Medulla oblongata (tissue), 1 donor: ENCODE data around the gene SLC18B1.

ENCODE experiments used
- DNase-seq: peaks from one replicate; pipeline ENCODE4 v3.0.0-alpha.2; 2015; ENCODE audit errors: extremely low spot score

Gene SLC18B1

DNA sequence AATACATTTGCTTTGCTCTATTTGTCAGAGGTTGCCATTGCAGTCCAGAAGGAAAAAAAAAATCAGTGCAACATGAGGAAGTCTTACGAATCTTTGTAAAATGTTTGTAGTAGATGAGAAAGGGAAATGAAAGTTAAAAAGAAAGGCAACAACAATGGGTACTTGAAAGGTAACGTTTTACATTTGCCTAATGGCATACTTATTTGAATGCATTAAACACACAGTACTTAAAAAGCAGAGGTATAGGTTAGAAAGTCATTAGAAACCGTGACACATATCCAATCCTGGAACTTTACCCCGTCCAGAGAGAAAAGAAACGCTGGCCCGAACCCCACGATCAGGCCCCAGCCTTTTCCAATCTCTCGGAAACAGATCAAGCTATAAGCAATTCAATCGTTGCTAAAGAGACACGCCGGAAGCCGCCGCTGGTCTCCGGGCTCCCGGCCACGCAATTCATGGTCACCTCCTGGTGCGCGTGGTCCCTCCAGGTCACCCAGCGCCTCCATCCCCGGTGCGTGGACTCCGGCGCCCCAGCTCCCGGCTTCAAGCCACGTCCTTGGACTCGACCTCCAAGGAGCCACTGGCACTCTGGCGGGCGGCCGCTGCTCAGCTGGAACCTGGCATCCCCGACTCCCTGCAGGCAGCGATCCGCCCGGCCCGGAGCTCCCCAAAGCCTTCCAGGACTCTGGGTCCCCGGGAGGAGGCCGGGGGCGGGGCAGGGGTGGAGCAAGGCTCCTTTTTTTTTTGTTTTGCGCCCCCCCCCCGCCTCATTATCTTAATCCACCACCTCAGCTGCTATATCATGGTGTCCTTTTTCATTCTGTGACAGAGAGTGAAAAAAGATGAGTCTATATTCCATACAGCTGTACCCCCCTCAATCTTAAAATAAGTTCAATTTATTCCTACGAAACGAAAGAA lies at the start of gene SLC18B1:
TSS of gene SLC18B1 (minus strand) at position 687 of the 918 bp plus-strand sequence. CDS start at position 506, 181 bp downstream.
- peak; percentile 72 for DNase-seq

DNA sequence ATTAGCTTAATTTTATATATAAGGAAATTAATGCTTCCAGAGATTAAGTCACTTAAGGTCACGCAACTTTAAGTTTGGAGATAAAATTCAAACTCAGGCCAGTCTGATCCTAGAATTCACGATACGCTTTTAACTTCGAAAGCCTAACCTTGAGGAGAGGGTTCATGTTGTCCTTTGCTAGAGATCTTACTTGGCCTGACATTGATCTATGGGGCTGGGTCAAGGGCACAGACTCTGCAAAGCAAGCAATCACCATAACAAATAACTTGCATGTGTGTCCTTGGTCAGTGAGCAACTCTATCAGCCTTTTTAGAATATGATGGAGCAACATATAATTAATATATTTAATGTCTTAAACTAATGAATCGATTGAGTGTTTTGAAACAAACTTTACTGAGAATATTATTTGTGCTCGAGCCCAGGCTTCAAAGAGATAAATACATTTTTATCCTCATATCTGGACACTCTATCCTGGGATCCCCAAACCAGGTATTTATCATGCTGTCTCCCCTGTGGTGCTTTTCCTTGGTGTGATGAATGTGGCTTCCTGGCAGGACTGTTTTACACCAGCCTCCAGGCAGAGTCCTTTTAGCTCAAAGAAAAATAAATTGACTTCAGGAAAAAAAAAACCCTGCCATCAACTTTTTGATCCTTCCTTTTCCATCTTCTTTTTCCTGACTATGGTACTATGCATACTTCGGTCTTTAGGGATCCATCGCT lies 45.0 kb upstream of the SLC18B1 start:
- no peak for DNase-seq

DNA sequence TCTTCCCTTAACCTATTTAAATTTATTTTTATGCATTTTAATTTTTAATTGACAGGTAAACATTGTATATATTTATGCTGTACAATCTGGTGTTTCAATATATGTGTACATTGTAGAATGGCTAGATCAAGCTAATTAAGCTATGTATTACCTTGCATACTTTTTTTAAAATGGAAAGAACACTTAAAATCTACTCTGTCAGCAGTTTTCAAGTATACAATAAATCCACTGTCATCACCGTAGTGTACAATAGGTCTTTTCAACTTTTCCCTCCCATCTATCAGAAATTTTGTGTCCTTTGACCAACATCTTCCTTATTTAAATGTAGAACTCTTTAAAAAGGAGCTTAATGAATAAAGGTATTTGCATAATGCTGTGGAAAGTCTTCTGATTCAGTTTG lies 43.5 kb upstream of the SLC18B1 start:
- DNase-seq: no peak

DNA sequence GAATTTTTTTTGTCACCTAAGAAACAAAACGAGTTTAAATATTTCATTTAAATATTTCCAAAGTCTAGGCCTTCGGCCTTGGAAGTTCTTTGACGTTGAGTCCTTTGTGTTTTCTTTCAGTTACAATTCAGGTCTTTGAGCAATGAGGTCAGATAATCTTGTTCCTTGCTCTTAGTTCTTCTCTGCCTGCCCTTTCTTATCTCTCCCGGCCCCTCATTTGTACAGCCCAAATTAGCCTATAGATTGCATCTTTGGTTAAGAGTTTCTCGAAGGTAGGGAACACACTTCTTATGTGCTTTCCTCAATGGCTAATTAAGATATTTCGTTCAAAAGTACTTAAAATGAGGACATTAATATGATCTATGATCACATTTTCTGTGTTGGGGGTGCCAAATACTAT lies 34.5 kb upstream of the SLC18B1 start:
- no peak for DNase-seq

DNA sequence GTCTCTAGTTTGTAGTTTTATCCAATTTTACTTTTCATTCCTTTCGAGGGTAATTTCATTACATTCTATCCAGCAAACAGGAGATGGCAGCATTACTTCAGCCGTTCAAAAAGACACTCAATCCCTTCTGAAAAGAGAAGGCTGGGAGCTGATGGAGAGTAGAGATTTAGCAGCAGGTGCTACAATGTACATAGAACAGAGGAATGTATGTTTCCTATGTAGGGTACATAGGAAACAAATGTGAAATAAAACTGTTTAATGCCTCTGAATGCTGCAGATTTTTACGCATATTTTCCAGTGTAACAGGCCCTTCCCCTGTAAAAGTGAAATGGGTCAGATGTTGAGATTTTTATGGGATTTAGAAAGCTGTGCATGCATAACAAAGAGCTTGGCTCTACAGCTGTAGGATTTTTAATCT lies 31.9 kb upstream of the SLC18B1 start:
- peak; percentile 82 for DNase-seq

DNA sequence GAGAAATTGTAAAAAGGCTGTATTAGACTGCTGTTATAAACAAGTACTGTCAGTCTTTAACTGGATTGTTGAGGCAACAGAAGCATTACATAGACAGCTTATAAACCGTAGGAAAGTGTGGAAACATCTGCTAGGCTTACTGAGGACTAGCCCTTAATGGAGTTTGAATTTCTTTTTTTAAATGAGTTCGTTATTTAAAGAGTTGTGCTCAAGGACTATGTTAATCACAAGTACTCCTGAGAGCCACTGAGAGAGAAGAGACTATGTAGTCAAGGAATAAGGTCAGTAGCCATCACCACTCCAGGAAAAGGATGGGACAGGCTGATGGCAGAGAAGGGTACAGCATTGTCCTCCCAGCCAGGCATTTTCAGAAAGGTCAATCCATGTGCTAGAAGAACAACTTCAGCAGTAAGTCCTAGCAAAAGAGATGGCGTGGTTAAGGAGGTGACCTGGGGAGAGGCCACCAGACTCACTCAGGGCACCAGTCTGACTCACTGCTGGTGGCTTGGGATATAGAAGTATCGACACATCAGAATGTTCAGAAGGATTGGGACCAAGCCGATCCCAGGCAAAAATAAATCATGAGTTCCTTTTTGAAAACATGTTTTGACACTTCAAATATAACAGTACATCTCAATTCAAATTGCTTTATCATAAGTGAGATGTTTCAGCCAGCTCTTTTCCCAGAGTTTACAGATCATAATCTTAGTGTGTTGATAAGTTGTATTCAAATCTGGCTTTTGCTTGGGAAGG lies 22.4 kb upstream of the SLC18B1 start:
- no peak for DNase-seq

DNA sequence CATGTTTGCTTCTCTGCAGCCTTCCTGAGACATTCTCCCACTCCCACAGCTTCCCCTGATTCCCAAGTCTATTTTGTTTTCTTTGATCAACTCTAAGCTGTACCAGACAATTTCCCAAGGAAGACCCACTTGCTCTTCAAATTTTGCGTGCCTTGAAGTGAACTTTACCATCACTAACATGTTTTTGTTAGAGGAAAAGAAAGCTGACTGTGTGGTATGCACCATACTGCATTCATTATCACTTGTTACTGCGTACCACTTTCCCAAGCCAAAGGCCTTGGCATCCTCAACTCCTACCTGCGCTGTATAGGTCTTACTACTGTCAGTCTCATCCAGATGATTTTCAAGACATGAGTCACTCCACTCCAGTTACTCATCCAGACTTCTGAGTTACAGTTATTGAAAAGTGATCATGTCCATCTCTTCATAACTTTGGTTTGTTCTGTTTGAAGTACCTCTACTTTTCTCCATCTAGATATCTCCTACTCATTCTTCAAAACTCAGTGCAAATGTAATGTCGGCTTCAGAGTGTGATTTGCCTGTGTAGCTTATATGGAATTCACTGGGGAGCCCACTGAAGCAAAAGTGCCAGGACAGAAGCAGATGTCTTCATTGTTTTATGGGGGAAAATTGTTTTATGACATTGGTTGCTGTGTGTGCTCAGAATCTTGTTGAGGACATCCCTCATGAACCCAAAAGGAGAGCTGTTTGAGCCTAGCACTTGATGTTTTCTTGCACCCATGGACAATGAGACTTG lies 21.1 kb upstream of the SLC18B1 start:
- DNase-seq: no peak

DNA sequence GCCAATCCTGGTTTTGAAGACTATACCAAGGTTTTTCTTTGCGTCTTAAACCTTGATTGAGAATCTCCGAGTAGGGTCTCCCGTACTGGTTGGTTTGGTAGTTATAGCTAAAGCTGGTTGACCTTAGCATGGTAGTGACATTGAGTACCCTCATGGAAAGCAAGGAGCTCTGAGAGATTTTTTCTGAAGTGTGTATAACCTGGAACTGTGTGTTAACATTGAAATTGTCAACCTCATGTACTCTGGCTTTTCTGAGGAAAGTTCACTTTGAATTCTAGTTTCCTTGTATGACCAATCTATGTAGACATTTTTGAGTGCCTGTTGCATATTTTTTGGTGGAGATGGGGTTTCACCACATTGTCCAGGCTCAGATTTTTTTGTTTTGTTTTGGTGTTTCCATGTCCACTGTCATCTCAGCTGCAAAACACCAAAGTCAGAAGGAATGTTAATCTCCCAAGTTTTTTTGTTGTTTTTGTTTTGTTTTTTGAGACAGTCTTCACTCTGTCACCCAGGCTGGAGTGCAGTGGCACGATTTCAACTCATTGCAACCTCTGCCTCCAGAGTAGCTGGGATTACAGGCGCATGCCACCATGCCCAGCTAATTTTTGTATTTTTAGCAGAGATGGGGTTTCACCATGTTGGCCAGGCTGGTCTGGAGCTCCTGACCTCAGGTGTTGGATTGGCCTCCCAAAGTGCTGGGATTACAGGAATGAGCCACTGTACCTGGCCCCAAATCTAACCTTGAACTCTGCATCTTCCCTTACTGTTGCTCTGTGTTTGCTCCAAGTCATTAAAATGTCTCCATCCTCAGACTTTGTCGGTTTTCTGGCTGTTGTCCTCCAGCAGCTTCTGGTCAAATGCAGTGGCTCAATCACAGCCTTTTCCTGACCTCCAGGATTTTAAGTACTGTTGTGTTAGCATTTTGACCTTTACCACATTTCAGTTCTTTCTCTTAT lies 20.2 kb upstream of the SLC18B1 start:
- DNase-seq: no peak

DNA sequence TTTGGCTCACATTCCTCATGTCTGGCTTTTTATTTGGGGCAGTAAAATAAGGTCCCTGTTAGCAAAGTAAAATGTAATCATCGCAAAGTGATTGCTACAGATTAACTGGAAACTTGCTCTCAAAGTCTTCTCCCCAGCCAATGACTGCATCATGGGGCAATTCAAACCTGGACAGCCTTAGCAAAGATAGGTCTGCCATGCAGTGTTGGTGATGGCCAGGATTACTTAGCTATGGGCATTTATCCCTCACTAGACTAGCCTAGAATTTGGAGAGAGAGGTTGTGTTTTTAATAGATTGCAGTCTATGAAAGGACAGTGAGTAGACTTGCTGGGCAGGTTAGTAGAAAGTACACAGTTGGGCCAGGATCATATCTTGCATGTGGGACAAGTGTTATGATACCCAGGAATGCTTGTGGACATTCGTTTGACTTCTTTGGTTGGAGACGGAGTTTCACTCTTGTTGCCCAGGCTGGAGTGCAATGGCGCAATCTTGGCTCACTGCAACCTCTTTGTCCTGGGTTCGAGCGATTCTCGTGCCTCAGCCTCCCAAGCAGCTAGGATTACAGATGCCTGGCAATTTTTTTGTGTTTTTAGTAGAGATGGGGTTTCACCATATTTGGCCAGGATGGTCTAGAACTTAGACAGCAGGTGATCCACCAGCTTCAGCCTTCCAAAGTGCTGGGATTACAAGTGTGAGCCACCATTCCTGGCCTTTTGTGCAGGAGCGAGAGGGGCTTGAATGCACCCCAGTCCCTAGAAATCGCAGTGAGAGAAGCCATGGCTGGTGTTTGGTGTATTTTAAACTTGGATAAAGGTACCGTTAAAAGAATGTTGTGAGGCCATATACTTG lies 19.3 kb upstream of the SLC18B1 start:
- no peak for DNase-seq

DNA sequence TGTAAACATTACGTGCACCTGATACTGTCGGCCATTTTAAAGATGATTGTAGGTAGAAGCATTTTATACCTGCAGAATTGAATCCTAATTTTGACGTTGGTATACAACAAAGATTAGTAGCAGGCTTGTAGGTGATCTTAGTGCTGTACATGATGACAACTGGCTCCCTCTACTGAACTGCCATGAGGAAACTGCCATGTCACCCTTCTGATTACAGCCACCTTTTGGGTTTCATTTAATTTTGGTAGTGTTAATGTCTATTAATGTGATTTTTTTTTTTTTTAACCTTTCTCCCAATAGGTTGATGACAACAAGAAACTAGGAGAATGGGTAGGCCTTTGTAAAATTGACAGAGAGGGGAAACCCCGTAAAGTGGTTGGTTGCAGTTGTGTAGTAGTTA lies 18.2 kb upstream of the SLC18B1 start:
- no peak for DNase-seq

DNA sequence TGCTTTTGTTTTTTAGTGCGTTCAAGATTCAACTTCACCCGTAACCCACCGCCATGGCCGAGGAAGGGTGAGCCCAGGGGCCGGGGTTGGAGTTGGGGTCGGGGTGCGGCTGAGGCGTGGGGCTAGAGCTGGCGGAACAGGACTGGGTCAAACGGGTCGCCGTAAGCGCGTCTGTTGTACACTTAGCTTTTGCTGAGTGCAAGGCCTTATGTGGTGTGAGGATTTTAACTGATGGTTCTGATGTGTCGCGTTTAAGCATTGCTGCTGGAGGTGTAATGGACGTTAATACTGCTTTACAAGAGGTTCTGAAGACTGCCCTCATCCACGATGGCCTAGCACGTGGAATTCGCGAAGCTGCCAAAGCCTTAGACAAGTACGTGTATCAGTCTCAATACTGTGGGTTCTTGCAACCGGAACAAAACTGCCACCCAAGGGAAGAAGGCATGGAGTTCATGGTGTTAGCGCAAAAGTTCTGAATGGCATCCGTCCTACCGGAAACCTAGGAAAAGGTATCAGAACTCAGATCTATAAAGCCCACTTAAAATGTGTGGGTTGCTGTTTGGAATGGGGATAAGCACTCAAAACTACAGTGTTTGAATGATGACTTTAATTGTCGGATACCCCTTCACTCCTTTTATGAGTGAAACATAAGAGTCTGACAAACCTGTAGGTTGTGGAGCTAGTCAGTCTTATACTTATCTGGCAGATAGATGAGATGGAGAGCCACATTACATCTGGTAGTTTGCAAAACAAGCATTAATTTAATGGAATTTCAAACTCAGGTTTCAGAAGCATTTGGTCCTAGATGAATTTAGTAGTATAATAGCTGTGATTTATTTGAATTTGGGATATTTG lies 16.5 kb upstream of the SLC18B1 start:
- DNase-seq: no peak

DNA sequence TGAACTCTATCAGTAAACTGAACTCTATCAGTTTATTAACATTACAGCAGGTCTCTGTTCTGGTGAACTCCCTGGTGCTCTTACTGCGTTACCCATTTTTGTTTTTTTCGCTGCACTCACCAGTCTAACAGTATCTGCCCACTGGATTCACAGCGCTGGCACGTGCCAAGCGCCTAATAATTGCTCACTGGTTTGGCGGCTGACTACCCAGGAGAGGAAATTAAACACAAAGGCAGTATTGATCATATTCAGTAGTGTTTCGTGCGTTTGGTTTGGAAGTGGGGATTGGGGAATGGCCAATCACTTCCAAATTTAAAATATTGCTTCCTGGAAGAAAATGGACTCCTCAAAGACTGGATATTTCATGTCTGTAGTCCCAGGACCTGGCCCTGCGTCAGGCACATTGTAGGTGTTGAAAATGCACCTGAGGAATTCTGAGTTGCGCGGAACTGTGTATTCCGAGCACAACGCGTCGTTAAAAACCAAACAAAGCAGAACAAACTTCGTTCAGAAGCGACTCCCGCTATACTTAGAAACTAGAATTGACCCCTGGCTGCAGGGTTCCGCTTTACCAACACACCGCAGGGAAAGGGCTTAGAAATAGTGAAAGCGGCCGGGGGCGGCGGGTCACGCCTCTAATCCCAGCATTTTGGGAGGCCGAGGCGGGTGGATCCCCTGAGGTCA lies 14.9 kb upstream of the SLC18B1 start:
- peak; percentile 74 for DNase-seq

DNA sequence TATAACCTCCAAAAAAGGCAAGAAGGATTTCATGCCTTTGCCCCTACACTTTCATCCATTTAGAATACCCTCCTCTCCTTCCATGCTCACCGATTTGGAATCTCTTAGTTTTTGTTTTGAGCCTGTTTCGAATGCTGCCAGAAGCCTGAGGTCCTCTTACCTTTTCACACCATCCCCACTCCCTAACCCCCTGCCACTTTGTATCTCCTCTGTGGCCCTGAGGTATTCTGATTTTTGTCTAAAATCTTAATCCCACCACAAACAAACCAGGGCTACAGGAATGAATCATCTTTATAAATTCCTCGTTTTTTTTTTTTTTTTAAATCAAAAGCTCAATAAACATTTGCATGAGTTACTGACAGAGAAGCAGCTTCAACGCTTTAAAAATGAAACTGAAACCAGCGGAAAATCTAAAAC lies 14.3 kb upstream of the SLC18B1 start:
- DNase-seq: no peak

DNA sequence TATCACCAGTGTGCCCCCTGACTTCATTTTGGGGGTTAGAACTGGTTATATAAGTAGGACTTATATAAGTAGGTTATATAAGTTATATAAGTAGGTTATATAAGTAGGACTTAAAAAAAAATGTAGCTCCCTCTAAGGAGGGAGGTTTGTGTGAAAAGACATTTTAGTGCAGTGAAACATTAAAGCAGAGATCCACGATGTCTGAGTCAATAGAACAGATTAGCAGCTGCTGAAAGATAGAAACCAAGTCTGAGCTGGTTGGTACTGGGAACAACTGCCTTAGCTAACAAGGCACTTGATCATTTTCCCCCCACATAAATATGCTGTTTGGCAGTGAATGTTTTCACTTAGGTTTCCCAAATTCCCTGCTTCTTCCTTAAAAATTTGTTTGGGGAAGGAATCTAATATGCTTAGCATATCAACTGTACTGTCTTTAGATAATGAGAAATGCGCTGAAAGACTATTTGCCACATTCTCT lies 13.9 kb upstream of the SLC18B1 start:
- peak; percentile 72 for DNase-seq

DNA sequence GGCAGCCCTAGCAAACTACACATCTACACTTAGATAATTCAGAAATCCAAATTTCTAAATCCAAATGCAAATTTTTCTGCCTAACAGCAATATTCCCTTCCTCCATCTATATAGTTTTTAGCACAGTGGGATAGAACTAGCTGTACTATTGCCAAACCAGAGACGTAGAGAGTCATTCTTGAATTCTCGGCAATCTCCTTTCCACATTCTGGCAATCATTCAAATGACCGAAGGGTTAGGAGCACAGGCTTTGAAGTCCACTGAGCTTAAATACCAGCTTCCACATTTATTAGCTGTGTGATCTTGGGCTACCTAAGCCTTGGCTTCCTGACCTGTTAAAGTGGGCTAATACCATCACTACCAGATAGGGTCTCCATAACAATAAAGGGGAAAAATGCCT lies 12.8 kb upstream of the SLC18B1 start:
- no peak for DNase-seq

DNA sequence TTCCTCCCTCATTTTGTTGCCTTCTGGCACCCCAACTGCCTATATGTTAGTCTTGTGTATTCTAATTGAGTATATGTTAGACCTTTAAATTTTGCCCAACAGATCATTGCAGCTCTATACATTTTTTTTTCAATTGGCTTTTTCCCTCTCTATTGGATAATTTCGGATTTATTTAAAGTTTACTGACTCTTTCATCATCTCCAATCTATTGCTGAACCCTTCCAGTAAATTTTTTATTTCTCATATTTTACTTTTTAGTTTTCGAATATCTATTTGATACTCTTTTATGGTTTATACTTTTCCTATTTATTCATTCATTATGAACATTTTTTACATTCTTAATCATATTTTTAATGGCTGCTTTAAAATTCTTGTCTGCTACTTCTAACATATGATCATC lies 7.1 kb upstream of the SLC18B1 start:
- DNase-seq: no peak

DNA sequence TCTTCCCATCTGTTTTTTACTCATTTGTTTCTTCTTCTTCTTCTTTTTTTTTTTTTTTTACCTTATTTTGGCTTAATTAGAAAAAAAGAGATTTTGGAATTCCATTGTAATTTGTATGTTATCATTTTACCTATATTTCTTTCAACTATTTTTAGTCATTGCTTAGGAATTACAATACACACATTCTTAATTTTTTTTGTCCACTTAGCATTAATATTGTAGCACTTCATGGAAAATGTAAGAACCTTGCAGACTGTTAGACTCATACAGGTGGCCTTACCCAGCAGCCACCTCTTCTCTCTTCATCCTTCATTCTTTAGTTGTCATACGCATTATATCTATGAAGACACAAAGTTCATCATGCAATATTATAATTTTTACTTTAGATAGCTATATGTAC lies 5.8 kb upstream of the SLC18B1 start:
- no peak for DNase-seq

DNA sequence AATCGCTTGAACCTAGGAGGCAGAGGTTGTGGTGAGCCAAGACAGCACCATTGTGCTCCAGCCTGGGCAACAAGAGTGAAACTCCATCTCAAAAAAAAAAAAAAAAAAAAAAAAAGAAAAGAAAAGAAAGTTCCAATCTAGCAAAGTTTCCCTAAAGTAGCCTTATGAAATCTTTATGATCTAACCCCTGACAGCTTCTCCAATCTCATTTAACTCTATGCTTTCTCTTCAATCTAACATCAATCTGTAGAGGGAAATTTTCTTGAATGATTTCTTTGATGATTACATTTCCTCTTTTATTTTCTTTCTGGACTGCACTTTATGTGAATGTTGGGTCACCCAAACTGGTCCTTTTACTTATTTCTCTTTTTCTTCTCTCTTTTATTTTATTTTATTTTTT lies 2.2 kb upstream of the SLC18B1 start:
- DNase-seq: no peak
